Posterior cingulate gyrus (tissue), 11 donors: Measurements from ENCODE around the gene DCAF6.

Source experiments
- DNase-seq, 10 donors: peaks; one replicate each; pipeline versions ENCODE4 v3.0.0 to v3.0.0-alpha.2; 2020 to 2021; ENCODE audit warnings: mixed read lengths in 3 of 10
- intact Hi-C: fragments of 100-400 bp; cut with DNase I; formaldehyde crosslinking; loops from one replicate; pipeline ENCODE4 v1.15.1; 2023

DCAF6 gene

GRCh38 chr1:168096296-168097165, 160.0 kb downstream of the DCAF6 start:
- intact Hi-C loops: no loop called here

GRCh38 chr1:168097921-168098528, 161.5 kb downstream of the DCAF6 start:
- peak in 1 of 10 donors; percentile 67 for DNase-seq
- intact Hi-C loops: no loop called here

More at GRCh38 chr1:168096296-168097165, 160.0 kb downstream of the DCAF6 start:
- DNase-seq: peak in 1 of 10 donors; percentile 47

GRCh38 chr1:168098534-168099320, 162.2 kb downstream of the DCAF6 start:
- peak in 1 of 10 donors; percentile 46 for DNase-seq
- intact Hi-C loops: no loop called here

GRCh38 chr1:168099337-168099801, 162.9 kb downstream of the DCAF6 start:
- intact Hi-C loops: no loop called here

GRCh38 chr1:168100315-168101002, 164.0 kb downstream of the DCAF6 start:
- intact Hi-C loops: no loop called here
- DNase-seq: no peak

More at GRCh38 chr1:168099337-168099801, 162.9 kb downstream of the DCAF6 start:
- DNase-seq: peak in 1 of 10 donors; percentile 34

GRCh38 chr1:168101336-168101735, 164.9 kb downstream of the DCAF6 start:
- intact Hi-C loops: no loop called here
- DNase-seq: no peak

- intact Hi-C loops: no loop called here
- no peak for DNase-seq
Measured at GRCh38 chr1:168102487-168102886, 166.0 kb downstream of the DCAF6 start.

- no peak for DNase-seq
- intact Hi-C loops: no loop called here
Measured at GRCh38 chr1:168104535-168104934, 168.1 kb downstream of the DCAF6 start.

GRCh38 chr1:168105846-168106245, 169.4 kb downstream of the DCAF6 start:
- no peak for DNase-seq
- intact Hi-C loops: no loop called here

- intact Hi-C loops: no loop called here
- DNase-seq: no peak
Measured at GRCh38 chr1:168106274-168106673, 169.8 kb downstream of the DCAF6 start.

GRCh38 chr1:168110896-168111545, 174.5 kb downstream of the DCAF6 start:
- intact Hi-C loops: no loop called here
- DNase-seq: no peak

- intact Hi-C loops: no loop called here
- peak in 1 of 10 donors; percentile 37 for DNase-seq
Measured at GRCh38 chr1:168112673-168113305, 176.3 kb downstream of the DCAF6 start.

- DNase-seq: no peak
- intact Hi-C loops: no loop called here
Measured at GRCh38 chr1:168114845-168115244, 178.4 kb downstream of the DCAF6 start.

- DNase-seq: no peak
- intact Hi-C loops: no loop called here
Measured at GRCh38 chr1:168116327-168116799, 179.9 kb downstream of the DCAF6 start.

- intact Hi-C loops: no loop called here
Measured at GRCh38 chr1:168119750-168120149, 183.3 kb downstream of the DCAF6 start.

GRCh38 chr1:168121401-168122011, 185.0 kb downstream of the DCAF6 start:
- intact Hi-C loops: no loop called here
- peak in 1 of 10 donors; percentile 30 for DNase-seq

More at GRCh38 chr1:168119750-168120149, 183.3 kb downstream of the DCAF6 start:
- no peak for DNase-seq

GRCh38 chr1:168125051-168125450, 188.6 kb downstream of the DCAF6 start:
- intact Hi-C loops: no loop called here

More at GRCh38 chr1:168125051-168125450, 188.6 kb downstream of the DCAF6 start:
- DNase-seq: no peak
